ENCODE data around the gene OR5H1. TPM values are rescaled to one million over a fixed set of nuclear protein-coding genes. Genes with fewer than 3 reads are reported as not detected.

The OR5H1 gene
- total RNA-seq, 4 donors from 2014 or later, result not detected

DNA sequence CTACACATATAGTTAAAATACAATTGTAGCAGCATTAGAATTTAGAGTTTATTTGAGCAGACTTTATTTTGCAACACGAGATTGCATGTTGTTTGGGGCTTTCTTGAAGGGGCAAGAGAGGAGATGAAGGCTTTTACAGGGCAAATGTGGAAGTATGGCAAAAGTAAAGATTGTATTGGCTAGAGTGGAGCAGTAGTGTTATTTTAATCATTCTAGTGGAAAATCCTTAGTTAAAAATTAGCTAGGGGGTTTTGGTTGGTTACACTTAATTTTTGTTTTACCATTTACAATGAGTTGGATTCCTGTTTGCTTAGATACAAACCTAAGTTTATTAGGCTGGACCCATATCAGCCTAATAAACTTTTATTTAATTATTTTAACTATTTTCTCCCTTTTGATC lies 40.5 kb downstream of the OR5H1 start:
- no peak for TF ChIP-seq POLR2A (IDR thresholded peaks at IDR 0.05)
- TF ChIP-seq, protein P1, sequence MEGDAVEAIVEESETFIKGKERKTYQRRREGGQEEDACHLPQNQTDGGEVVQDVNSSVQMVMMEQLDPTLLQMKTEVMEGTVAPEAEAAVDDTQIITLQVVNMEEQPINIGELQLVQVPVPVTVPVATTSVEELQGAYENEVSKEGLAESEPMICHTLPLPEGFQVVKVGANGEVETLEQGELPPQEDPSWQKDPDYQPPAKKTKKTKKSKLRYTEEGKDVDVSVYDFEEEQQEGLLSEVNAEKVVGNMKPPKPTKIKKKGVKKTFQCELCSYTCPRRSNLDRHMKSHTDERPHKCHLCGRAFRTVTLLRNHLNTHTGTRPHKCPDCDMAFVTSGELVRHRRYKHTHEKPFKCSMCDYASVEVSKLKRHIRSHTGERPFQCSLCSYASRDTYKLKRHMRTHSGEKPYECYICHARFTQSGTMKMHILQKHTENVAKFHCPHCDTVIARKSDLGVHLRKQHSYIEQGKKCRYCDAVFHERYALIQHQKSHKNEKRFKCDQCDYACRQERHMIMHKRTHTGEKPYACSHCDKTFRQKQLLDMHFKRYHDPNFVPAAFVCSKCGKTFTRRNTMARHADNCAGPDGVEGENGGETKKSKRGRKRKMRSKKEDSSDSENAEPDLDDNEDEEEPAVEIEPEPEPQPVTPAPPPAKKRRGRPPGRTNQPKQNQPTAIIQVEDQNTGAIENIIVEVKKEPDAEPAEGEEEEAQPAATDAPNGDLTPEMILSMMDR (IDR thresholded peaks at IDR 0.05 in 4 of 5, conservative IDR thresholded peaks at IDR 0.05 in 1 of 5), result no peak
- ATAC-seq (no peak), DNase-seq (no peak)
- intact Hi-C loops (cut with DNase I; ENCODE audit: low total_unique reads), result no loop called here
- no peaks in the 10 kb centered on the region for H3K4me1 ChIP-seq
- no peak overlapping the region for H3K4me3 ChIP-seq
- no peaks in the 10 kb centered on the region for H3K9me3 ChIP-seq
- H3K27me3 ChIP-seq, result no peaks in the 10 kb centered on the region
- H3K27ac ChIP-seq, result no peak overlapping the region
- in situ Hi-C loops (cut with MboI; ENCODE audit: low sequenced_read_pairs in 4 of 4), result no loop called here
- H3K36me3 ChIP-seq, result no peaks in the 10 kb centered on the region

DNA sequence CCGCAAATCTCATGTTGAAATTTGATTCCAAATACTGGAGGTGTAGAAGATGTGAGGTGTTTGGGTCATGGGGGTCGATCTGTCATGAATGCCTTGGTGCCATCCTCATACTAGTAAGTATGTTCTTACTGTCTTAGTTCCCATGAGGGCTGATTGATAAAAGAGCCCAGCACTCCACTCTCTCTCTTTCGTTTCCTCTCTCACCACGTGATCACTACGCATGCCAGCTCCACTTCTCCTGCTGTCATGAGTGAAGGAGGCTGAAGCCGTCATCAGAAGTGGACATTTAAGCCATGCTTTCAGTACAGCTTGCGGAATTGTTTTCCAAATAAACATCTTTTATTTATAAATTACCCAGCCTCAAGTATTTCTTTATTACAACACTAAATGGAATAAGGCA lies 42.1 kb downstream of the OR5H1 start:
- intact Hi-C loops (cut with DNase I; ENCODE audit: low total_unique reads) (no loop called here), in situ Hi-C loops (cut with MboI; ENCODE audit: low sequenced_read_pairs in 4 of 4) (no loop called here)

DNA sequence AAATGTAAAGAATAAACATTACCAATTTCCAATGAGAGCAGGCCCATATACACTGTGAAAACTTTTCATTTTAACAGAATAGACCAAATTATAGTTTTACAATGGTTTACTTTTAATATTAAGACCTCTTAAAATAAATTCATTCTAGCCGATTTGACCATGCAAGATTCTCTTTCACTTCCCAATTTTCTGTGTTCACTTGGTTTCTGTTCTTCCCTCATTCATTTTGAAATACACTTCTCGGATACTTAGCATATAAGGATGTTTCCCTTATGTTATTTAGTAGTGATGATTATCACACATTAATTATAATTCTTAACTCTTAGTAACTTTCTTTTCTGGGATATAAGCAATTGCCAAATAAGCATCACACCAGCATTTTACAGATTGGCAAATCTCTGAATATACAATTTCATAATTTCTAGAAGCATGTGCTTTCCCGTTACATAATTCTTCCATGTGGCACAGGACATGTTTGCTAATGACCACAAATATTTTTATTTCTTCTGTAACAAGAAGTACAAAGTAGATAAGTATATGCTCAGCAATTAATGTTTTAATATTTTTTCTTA lies 49.9 kb downstream of the OR5H1 start:
- H3K27ac ChIP-seq, result no peak overlapping the region
- in situ Hi-C loops (cut with MboI; ENCODE audit: low sequenced_read_pairs in 4 of 4), result no loop called here
- no peaks in the 10 kb centered on the region for H3K27me3 ChIP-seq
- DNase-seq (no peak), ATAC-seq (no peak)
- no peaks in the 10 kb centered on the region for H3K36me3 ChIP-seq
- no peak overlapping the region for H3K4me3 ChIP-seq
- no peaks in the 10 kb centered on the region for H3K4me1 ChIP-seq
- no peak for TF ChIP-seq POLR2A (IDR thresholded peaks at IDR 0.05)
- TF ChIP-seq, protein P1 (IDR thresholded peaks at IDR 0.05 in 4 of 5, conservative IDR thresholded peaks at IDR 0.05 in 1 of 5), result no peak
- no peaks in the 10 kb centered on the region for H3K9me3 ChIP-seq
- intact Hi-C loops (cut with DNase I; ENCODE audit: low total_unique reads), result no loop called here

More for the DNA sequence above, 42.1 kb downstream of the OR5H1 start:
- H3K27ac ChIP-seq, result no peak overlapping the region
- no peaks in the 10 kb centered on the region for H3K27me3 ChIP-seq
- TF ChIP-seq, protein P1 (IDR thresholded peaks at IDR 0.05 in 4 of 5, conservative IDR thresholded peaks at IDR 0.05 in 1 of 5), result no peak
- no peak for TF ChIP-seq POLR2A (IDR thresholded peaks at IDR 0.05)
- no peaks in the 10 kb centered on the region for H3K36me3 ChIP-seq
- DNase-seq (no peak), ATAC-seq (no peak)
- no peaks in the 10 kb centered on the region for H3K4me1 ChIP-seq
- no peak overlapping the region for H3K4me3 ChIP-seq
- no peaks in the 10 kb centered on the region for H3K9me3 ChIP-seq

DNA sequence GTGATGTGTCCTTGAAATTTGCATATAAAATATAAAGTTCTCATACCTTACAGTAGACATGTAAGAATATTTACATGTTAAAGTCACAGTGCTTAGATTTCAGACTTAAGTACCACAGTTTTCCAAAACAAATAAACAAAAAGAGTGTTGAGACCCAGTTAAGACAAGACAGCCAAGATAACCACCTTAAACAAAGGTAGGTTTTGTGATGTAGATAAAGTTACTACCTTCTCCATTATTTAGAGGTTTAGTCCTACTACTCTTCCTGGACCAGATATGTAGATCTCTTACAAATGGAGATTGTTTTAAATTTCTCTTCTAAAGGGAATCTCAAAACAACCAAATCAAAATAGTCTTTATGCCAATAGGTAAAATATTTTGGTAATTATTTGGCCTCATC lies 51.7 kb downstream of the OR5H1 start:
- in situ Hi-C loops (cut with MboI; ENCODE audit: low sequenced_read_pairs in 4 of 4) (no loop called here), intact Hi-C loops (cut with DNase I; ENCODE audit: low total_unique reads) (no loop called here)
- H3K4me1 ChIP-seq, result no peaks in the 10 kb centered on the region
- no peaks in the 10 kb centered on the region for H3K27me3 ChIP-seq
- no peak overlapping the region for H3K4me3 ChIP-seq
- DNase-seq, result no peak
- H3K9me3 ChIP-seq, result no peaks in the 10 kb centered on the region
- H3K27ac ChIP-seq, result no peak overlapping the region
- ATAC-seq, result no peak
- TF ChIP-seq, protein P1 (IDR thresholded peaks at IDR 0.05 in 4 of 5, conservative IDR thresholded peaks at IDR 0.05 in 1 of 5), result no peak
- TF ChIP-seq POLR2A (IDR thresholded peaks at IDR 0.05), result no peak
- no peaks in the 10 kb centered on the region for H3K36me3 ChIP-seq

DNA sequence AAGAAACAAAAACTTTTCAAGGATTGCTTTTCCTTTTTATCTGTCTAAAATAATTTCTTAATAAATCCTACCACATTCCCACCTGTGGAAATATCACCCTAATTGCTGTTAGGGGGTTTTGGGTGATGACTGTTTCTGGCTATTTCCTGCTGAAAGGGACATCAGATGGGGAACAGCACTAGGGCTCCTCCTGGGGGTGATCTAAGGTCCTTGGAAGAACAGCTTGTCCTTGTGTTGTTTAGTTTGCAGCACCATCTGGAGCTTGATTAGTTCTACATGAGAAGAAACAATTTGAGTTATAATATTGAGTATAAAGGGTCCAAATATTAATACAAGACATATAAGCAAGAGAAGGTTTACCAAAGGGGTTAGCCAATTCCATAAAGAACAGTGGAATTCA lies 54.7 kb downstream of the OR5H1 start:
- H3K36me3 ChIP-seq, result no peaks in the 10 kb centered on the region
- ATAC-seq (no peak), DNase-seq (no peak)
- in situ Hi-C loops (cut with MboI; ENCODE audit: low sequenced_read_pairs in 4 of 4) (no loop called here), intact Hi-C loops (cut with DNase I; ENCODE audit: low total_unique reads) (no loop called here)
- no peaks in the 10 kb centered on the region for H3K9me3 ChIP-seq
- no peak overlapping the region for H3K27ac ChIP-seq
- H3K4me1 ChIP-seq, result no peaks in the 10 kb centered on the region
- no peaks in the 10 kb centered on the region for H3K27me3 ChIP-seq
- TF ChIP-seq, protein P1 (IDR thresholded peaks at IDR 0.05 in 4 of 5, conservative IDR thresholded peaks at IDR 0.05 in 1 of 5), result no peak
- TF ChIP-seq POLR2A (IDR thresholded peaks at IDR 0.05), result no peak
- H3K4me3 ChIP-seq, result no peak overlapping the region

All from gastrocnemius medialis (tissue), 4 donors.